ENCODE data around the gene MCM3. TPM values are rescaled to one million over a fixed set of nuclear protein-coding genes. Genes with fewer than 3 reads are reported as not detected.

MCM3 gene
- total and polyA plus RNA-seq, 4 experiments from 2014 or later: 46.2 to 58.1 (median 51.4) TPM

DNA sequence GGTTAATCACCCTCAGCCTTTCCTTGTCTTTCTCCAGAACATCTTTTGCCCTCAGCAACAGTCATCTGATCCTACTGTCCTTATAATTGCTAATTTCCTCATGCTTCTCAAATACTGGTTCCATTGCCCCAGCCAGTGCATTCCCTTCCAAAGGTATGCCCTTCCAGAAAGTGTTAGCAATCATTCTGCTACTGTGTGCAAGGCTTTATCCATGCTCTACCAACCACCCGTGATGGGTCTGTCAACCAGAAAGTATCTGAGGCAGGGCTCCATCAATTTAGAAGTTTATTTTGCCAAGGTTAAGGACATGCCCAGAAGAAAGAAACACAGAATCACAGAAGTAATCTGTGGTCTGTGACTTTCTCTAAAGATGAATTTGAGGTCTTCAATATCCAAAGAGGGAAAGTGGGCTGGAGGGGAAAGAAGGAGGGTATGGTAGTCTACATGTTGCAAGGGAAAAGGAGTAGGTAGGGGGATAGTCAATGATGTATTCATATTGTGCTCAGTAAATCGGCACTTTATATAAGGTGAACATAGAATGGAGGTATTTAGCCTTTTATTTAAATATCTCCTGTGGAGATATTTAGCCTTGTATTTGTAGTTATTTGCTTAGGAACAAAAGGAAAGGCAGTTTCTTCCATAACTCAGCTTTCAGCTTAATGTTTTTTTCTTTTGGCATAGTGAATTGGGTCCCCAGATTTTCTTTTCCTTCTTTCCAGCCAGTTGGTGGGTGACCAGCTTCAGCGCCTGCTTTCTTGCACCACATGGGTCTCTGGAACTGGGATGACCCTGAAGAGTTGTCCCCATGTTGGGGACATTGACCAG lies 42.2 kb upstream of the MCM3 start:
- no peaks in the 10 kb centered on the region for H3K36me3 ChIP-seq (ENCODE audit: insufficient read depth, low read length)
- intact Hi-C loops (cut with micrococcal nuclease): no loop called here
- H3K4me3 ChIP-seq (ENCODE audit: low read length in 2 of 2): no peak overlapping the region
- peaks cover 4% of the 10 kb centered on the region for H3K4me1 ChIP-seq (ENCODE audit: insufficient read depth, low read length)
- H3K27me3 ChIP-seq (ENCODE audit: insufficient read depth, low read length): no peaks in the 10 kb centered on the region
- CTCF ChIA-PET (ENCODE audit: partially characterized antibody): interaction anchor here (1.4 to 1.7 kb wide), 3 partner anchors 17 to 40 kb away, joined by 5 to 6 read pairs (median 6); partner anchors contain the start of gene PAQR8
- H3K27ac ChIP-seq (ENCODE audit: low read depth, low read length): no peak overlapping the region
- H3K36me3 Mint-ChIP-seq: no peaks in the 10 kb centered on the region
- POLR2A ChIA-PET (ENCODE audit: partially characterized antibody): interaction anchor here (1.6 kb wide), 1 partner anchor 21 kb away, joined by 5 read pairs; no protein-coding TSS in a partner anchor
- no peak for DNase-seq
- H3K9me3 ChIP-seq (ENCODE audit: control insufficient read depth in 1 of 2, low read length in 2 of 2): no peaks in the 10 kb centered on the region
- H3K4me1 Mint-ChIP-seq: peaks cover 3 to 8% (median 5%) of the 10 kb centered on the region in 4 donors
- peak overlapping the region in 1 of 7 donors; percentile 39 for H3K27ac Mint-ChIP-seq
- H3K9me3 Mint-ChIP-seq: no peaks in the 10 kb centered on the region
- peak overlapping the region in 1 of 8 donors; percentile 19 for H3K4me3 Mint-ChIP-seq
- no peaks in the 10 kb centered on the region for H3K27me3 Mint-ChIP-seq

- Mint-ChIP-seq H3K9me3 (no peaks in the 10 kb centered on the region), H3K27ac (peak overlapping the region in 1 of 7 donors; percentile 17), H3K4me3 (no peak overlapping the region), H3K4me1 (peaks cover 0 to 6% (median 3%) of the 10 kb centered on the region in 4 donors), H3K36me3 (no peaks in the 10 kb centered on the region), H3K27me3 (no peaks in the 10 kb centered on the region)
- intact Hi-C loops (cut with micrococcal nuclease): no loop called here
- no peaks in the 10 kb centered on the region for H3K9me3 ChIP-seq (ENCODE audit: control insufficient read depth in 1 of 2, low read length in 2 of 2)
- H3K27me3 ChIP-seq (ENCODE audit: insufficient read depth, low read length): no peaks in the 10 kb centered on the region
- no peaks in the 10 kb centered on the region for H3K36me3 ChIP-seq (ENCODE audit: insufficient read depth, low read length)
- CTCF ChIA-PET (ENCODE audit: partially characterized antibody): interaction anchor here (1.3 kb wide), 1 partner anchor 9 kb away, joined by 3 read pairs; no protein-coding TSS in a partner anchor
- H3K4me3 ChIP-seq (ENCODE audit: low read length in 2 of 2): no peak overlapping the region
- no peak for DNase-seq
- POLR2A ChIA-PET (ENCODE audit: partially characterized antibody): interaction anchor here (1.1 to 1.6 kb wide), 2 partner anchors 20 to 36 kb away, joined by 3 to 5 read pairs; partner anchors contain the start of gene PAQR8
- H3K4me1 ChIP-seq (ENCODE audit: insufficient read depth, low read length): no peaks in the 10 kb centered on the region
- H3K27ac ChIP-seq (ENCODE audit: low read depth, low read length): no peak overlapping the region
These were observed 41.3 kb upstream of the MCM3 start for GRCh38 chr6:52325695-52326471.

DNA sequence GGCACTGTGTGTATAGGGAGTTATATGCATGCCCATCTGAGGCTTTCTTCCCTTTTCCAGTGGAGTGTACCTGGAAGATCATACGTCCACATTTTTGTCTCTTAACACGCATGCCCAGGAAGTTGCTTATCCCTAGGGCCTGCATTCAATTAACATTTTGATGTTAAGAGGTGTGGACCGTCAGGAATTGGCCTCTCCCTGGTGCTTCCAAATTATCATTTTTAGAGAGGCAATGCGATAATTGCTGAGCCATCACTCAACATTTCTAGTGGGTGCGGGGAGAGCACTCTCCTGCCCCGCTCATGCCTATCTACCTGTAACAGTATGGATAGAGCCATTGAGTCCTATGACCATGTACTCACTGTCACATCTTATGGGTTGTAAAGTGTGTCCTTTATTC lies 39.6 kb upstream of the MCM3 start:
- ChIA-PET POLR2A (ENCODE audit: partially characterized antibody) (no interaction called here), CTCF (ENCODE audit: partially characterized antibody) (interaction anchor here (1.2 kb wide), 1 partner anchor 14 kb away, joined by 4 read pairs; no protein-coding TSS in a partner anchor)
- Histone ChIP-seq H3K36me3 (ENCODE audit: insufficient read depth, low read length) (no peaks in the 10 kb centered on the region), H3K4me1 (ENCODE audit: insufficient read depth, low read length) (no peaks in the 10 kb centered on the region), H3K27ac (ENCODE audit: low read depth, low read length) (no peak overlapping the region), H3K27me3 (ENCODE audit: insufficient read depth, low read length) (no peaks in the 10 kb centered on the region), H3K9me3 (ENCODE audit: control insufficient read depth in 1 of 2, low read length in 2 of 2) (no peaks in the 10 kb centered on the region), H3K4me3 (ENCODE audit: low read length in 2 of 2) (no peak overlapping the region)
- Mint-ChIP-seq H3K4me3 (no peak overlapping the region), H3K36me3 (no peaks in the 10 kb centered on the region), H3K9me3 (no peaks in the 10 kb centered on the region), H3K27ac (no peak overlapping the region), H3K27me3 (no peaks in the 10 kb centered on the region), H3K4me1 (peaks cover 0 to 6% (median 4%) of the 10 kb centered on the region in 4 donors)
- intact Hi-C loops (cut with micrococcal nuclease): no loop called here
- DNase-seq: no peak

DNA sequence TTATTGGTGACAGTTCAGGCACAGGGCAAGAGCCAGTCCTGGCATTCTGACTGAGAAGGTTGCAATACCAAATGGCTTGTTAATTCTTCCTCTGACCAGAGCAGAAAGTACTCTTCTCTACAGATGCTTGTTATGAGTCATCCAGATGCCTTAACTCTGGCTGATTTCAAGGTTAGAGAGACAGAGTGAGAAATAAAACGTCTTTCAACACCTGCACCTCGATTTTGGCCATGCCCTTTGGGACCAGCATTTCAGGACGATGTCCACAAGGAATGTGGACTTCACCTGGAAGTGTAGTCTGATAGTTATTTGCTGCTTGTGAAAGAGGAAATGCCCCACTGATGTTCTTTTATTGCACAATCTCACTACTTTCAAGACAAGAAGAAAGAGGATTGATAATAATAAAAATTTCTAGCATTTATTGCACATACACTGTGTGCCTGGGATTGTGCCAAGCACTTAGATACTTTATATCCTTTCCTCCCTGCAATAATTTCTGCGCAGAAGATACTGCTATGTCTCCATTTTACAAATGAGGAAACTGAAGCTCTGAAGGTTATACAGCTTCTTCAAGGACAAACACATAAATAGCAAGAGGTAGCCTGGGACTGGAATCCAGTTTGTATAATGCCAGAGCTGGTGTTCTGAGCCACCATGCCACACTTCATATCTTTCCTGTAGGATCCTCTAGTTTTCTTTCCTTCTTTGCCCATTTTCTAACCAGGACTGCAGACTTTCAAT lies 33.5 kb upstream of the MCM3 start:
- CTCF ChIA-PET (ENCODE audit: partially characterized antibody): interaction anchor here (1.4 kb wide), 1 partner anchor 72 kb away, joined by 4 read pairs; no protein-coding TSS in a partner anchor
- no peaks in the 10 kb centered on the region for H3K27me3 Mint-ChIP-seq
- Histone ChIP-seq H3K27me3 (ENCODE audit: insufficient read depth, low read length) (no peaks in the 10 kb centered on the region), H3K9me3 (ENCODE audit: control insufficient read depth in 1 of 2, low read length in 2 of 2) (no peaks in the 10 kb centered on the region), H3K4me3 (ENCODE audit: low read length in 2 of 2) (no peak overlapping the region), H3K27ac (ENCODE audit: low read depth, low read length) (no peak overlapping the region), H3K36me3 (ENCODE audit: insufficient read depth, low read length) (no peaks in the 10 kb centered on the region), H3K4me1 (ENCODE audit: insufficient read depth, low read length) (peaks cover 10% of the 10 kb centered on the region)
- no peak overlapping the region for H3K4me3 Mint-ChIP-seq
- no peaks in the 10 kb centered on the region for H3K9me3 Mint-ChIP-seq
- H3K36me3 Mint-ChIP-seq: no peaks in the 10 kb centered on the region
- H3K27ac Mint-ChIP-seq: peak overlapping the region in 5 of 7 donors; percentile 1 to 57 (median 48)
- peaks cover 9 to 26% (median 14%) of the 10 kb centered on the region in 4 donors for H3K4me1 Mint-ChIP-seq
- intact Hi-C loops (cut with micrococcal nuclease): no loop called here
- DNase-seq: no peak
- POLR2A ChIA-PET (ENCODE audit: partially characterized antibody): no interaction called here

GRCh38 chr6:52317211-52317610 lies 32.7 kb upstream of the MCM3 start:
- H3K4me1 Mint-ChIP-seq: peaks cover 11 to 34% (median 16%) of the 10 kb centered on the region in 4 donors
- Histone ChIP-seq H3K9me3 (ENCODE audit: control insufficient read depth in 1 of 2, low read length in 2 of 2) (no peaks in the 10 kb centered on the region), H3K4me3 (ENCODE audit: low read length in 2 of 2) (no peak overlapping the region), H3K27me3 (ENCODE audit: insufficient read depth, low read length) (no peaks in the 10 kb centered on the region), H3K27ac (ENCODE audit: low read depth, low read length) (no peak overlapping the region), H3K4me1 (ENCODE audit: insufficient read depth, low read length) (peaks cover 10% of the 10 kb centered on the region), H3K36me3 (ENCODE audit: insufficient read depth, low read length) (no peaks in the 10 kb centered on the region)
- H3K9me3 Mint-ChIP-seq: no peaks in the 10 kb centered on the region
- H3K4me3 Mint-ChIP-seq: no peak overlapping the region
- no peak overlapping the region for H3K27ac Mint-ChIP-seq
- ChIA-PET POLR2A (ENCODE audit: partially characterized antibody) (no interaction called here), CTCF (ENCODE audit: partially characterized antibody) (no interaction called here)
- H3K36me3 Mint-ChIP-seq: no peaks in the 10 kb centered on the region
- H3K27me3 Mint-ChIP-seq: no peaks in the 10 kb centered on the region
- no peak for DNase-seq
- intact Hi-C loops (cut with micrococcal nuclease): no loop called here

DNA sequence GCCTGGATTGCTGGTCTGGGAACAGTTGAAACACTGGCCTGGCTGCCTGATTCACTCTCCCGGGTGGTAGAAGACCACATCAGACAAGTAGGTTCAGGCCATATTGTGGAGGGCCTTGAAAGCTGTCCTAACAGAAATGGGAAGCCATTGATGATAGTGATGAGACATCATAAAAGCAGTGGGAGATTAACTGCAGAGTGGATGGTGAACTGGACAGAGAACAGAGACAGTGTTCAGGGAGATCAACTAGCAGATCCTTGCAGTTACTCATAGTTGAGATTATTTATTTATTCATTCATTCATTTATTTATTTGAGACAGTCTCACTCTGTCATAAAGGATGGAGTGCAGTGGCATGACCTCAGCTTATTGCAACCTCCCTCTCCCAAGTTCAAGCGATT lies 30.2 kb upstream of the MCM3 start:
- Mint-ChIP-seq H3K9me3 (no peaks in the 10 kb centered on the region), H3K4me1 (peaks cover 17 to 51% (median 31%) of the 10 kb centered on the region in 4 donors), H3K36me3 (no peaks in the 10 kb centered on the region), H3K4me3 (no peak overlapping the region), H3K27ac (peak overlapping the region in 1 of 7 donors; percentile 36), H3K27me3 (no peaks in the 10 kb centered on the region)
- no peaks in the 10 kb centered on the region for H3K27me3 ChIP-seq (ENCODE audit: insufficient read depth, low read length)
- H3K36me3 ChIP-seq (ENCODE audit: insufficient read depth, low read length): no peaks in the 10 kb centered on the region
- no peak overlapping the region for H3K4me3 ChIP-seq (ENCODE audit: low read length in 2 of 2)
- CTCF ChIA-PET (ENCODE audit: partially characterized antibody): no interaction called here
- H3K27ac ChIP-seq (ENCODE audit: low read depth, low read length): no peak overlapping the region
- H3K4me1 ChIP-seq (ENCODE audit: insufficient read depth, low read length): peaks cover 18% of the 10 kb centered on the region
- no peak for DNase-seq
- intact Hi-C loops (cut with micrococcal nuclease): no loop called here
- POLR2A ChIA-PET (ENCODE audit: partially characterized antibody): no interaction called here
- H3K9me3 ChIP-seq (ENCODE audit: control insufficient read depth in 1 of 2, low read length in 2 of 2): no peaks in the 10 kb centered on the region

All from CD4-positive, alpha-beta memory T cell (primary cell).